Measurements from ENCODE around the gene DENND4C. TPM values are rescaled to one million over a fixed set of nuclear protein-coding genes. Genes with fewer than 3 reads are reported as not detected.

DENND4C gene
- total RNA-seq, 2 experiments from 2014 or later = 18.8 to 28.6 TPM

GRCh38 chr9:19269582-19269981, 39.1 kb downstream of the DENND4C start:
- CTCF ChIA-PET (ENCODE audit: unreplicated experiment) = interaction anchor here (0.5 kb wide), 1 partner anchor 16 kb away, joined by 3 read pairs; no protein-coding TSS in a partner anchor
- no peaks in the 10 kb centered on the region for H3K36me3 ChIP-seq (ENCODE audit: insufficient read depth, low read length)
- H3K9me2 ChIP-seq (ENCODE audit: insufficient read depth, low read length) = no peaks in the 10 kb centered on the region
- intact Hi-C loops (cut with micrococcal nuclease; ENCODE audit: unreplicated experiment) = no loop called here
- H3K79me2 ChIP-seq (ENCODE audit: insufficient read depth, low read depth, low read length) = peaks cover 4% of the 10 kb centered on the region; the same call in 1 of the 2 replicates
- no peak for DNase-seq (ENCODE audit: low spot score)
- H3K9me3 ChIP-seq (ENCODE audit: low read length) = peaks cover 9% of the 10 kb centered on the region
- no peak overlapping the region for H3K4me3 ChIP-seq (ENCODE audit: low read depth, low read length, poor library complexity, severe bottlenecking)
- no peak overlapping the region for H3K27ac ChIP-seq (ENCODE audit: low read depth, low read length, poor library complexity, severe bottlenecking)
- BruUV-seq (replicated peaks) = no TSS peak
- no peaks in the 10 kb centered on the region for H3K4me1 ChIP-seq (ENCODE audit: insufficient read depth, low read length, poor library complexity, severe bottlenecking)
- H3K4me2 ChIP-seq (ENCODE audit: low read length) = no peak overlapping the region
- H4K20me1 ChIP-seq (ENCODE audit: insufficient read depth, low read length) = no peaks in the 10 kb centered on the region
- POLR2A ChIA-PET = interaction anchor here (0.6 to 1.5 kb wide), 3 partner anchors 9 to 121 kb away, joined by 3 to 6 read pairs (median 3); no protein-coding TSS in a partner anchor
- TF ChIP-seq EZH2phosphoT487 (IDR thresholded peaks at IDR 0.05; ENCODE audit: borderline replicate concordance, low read depth, low read length) = no peak
- TF ChIP-seq CTCF (conservative IDR thresholded peaks at IDR 0.05; ENCODE audit: low read length) = no peak
- no peak overlapping the region for H2AFZ ChIP-seq (ENCODE audit: low read length)

GRCh38 chr9:19270421-19270949, 40.0 kb downstream of the DENND4C start:
- intact Hi-C loops (cut with micrococcal nuclease; ENCODE audit: unreplicated experiment) = no loop called here
- no peaks in the 10 kb centered on the region for H3K36me3 ChIP-seq (ENCODE audit: insufficient read depth, low read length)
- H2AFZ ChIP-seq (ENCODE audit: low read length) = no peak overlapping the region
- H4K20me1 ChIP-seq (ENCODE audit: insufficient read depth, low read length) = no peaks in the 10 kb centered on the region
- H3K27ac ChIP-seq (ENCODE audit: low read depth, low read length, poor library complexity, severe bottlenecking) = no peak overlapping the region
- POLR2A ChIA-PET = interaction anchor here (0.7 kb wide), 1 partner anchor 8 kb away, joined by 3 read pairs; no protein-coding TSS in a partner anchor
- peaks cover 9% of the 10 kb centered on the region for H3K9me3 ChIP-seq (ENCODE audit: low read length)
- no peak for TF ChIP-seq EZH2phosphoT487 (IDR thresholded peaks at IDR 0.05; ENCODE audit: borderline replicate concordance, low read depth, low read length)
- no peak for TF ChIP-seq CTCF (conservative IDR thresholded peaks at IDR 0.05; ENCODE audit: low read length)
- no peak overlapping the region for H3K4me2 ChIP-seq (ENCODE audit: low read length)
- no peaks in the 10 kb centered on the region for H3K79me2 ChIP-seq (ENCODE audit: insufficient read depth, low read depth, low read length)
- no peak for DNase-seq (ENCODE audit: low spot score)
- no peaks in the 10 kb centered on the region for H3K9me2 ChIP-seq (ENCODE audit: insufficient read depth, low read length)
- CTCF ChIA-PET (ENCODE audit: unreplicated experiment) = no interaction called here
- H3K4me3 ChIP-seq (ENCODE audit: low read depth, low read length, poor library complexity, severe bottlenecking) = no peak overlapping the region
- no TSS peak for BruUV-seq (replicated peaks)
- no peaks in the 10 kb centered on the region for H3K4me1 ChIP-seq (ENCODE audit: insufficient read depth, low read length, poor library complexity, severe bottlenecking)

GRCh38 chr9:19271081-19271480, 40.6 kb downstream of the DENND4C start:
- no TSS peak for BruUV-seq (replicated peaks)
- Histone ChIP-seq H3K4me3 (ENCODE audit: low read depth, low read length, poor library complexity, severe bottlenecking) (no peak overlapping the region), H3K79me2 (ENCODE audit: insufficient read depth, low read depth, low read length) (no peaks in the 10 kb centered on the region), H3K27ac (ENCODE audit: low read depth, low read length, poor library complexity, severe bottlenecking) (no peak overlapping the region), H3K9me2 (ENCODE audit: insufficient read depth, low read length) (no peaks in the 10 kb centered on the region), H2AFZ (ENCODE audit: low read length) (no peak overlapping the region), H3K4me2 (ENCODE audit: low read length) (no peak overlapping the region), H3K9me3 (ENCODE audit: low read length) (peaks cover 9% of the 10 kb centered on the region), H4K20me1 (ENCODE audit: insufficient read depth, low read length) (no peaks in the 10 kb centered on the region), H3K4me1 (ENCODE audit: insufficient read depth, low read length, poor library complexity, severe bottlenecking) (no peaks in the 10 kb centered on the region), H3K36me3 (ENCODE audit: insufficient read depth, low read length) (no peaks in the 10 kb centered on the region)
- CTCF ChIA-PET (ENCODE audit: unreplicated experiment) = no interaction called here
- intact Hi-C loops (cut with micrococcal nuclease; ENCODE audit: unreplicated experiment) = no loop called here
- TF ChIP-seq CTCF (conservative IDR thresholded peaks at IDR 0.05; ENCODE audit: low read length) (no peak), EZH2phosphoT487 (IDR thresholded peaks at IDR 0.05; ENCODE audit: borderline replicate concordance, low read depth, low read length) (no peak)
- no peak for DNase-seq (ENCODE audit: low spot score)
- POLR2A ChIA-PET = no interaction called here
